ENCODE results near the gene DISP3.

DISP3 gene

DNA sequence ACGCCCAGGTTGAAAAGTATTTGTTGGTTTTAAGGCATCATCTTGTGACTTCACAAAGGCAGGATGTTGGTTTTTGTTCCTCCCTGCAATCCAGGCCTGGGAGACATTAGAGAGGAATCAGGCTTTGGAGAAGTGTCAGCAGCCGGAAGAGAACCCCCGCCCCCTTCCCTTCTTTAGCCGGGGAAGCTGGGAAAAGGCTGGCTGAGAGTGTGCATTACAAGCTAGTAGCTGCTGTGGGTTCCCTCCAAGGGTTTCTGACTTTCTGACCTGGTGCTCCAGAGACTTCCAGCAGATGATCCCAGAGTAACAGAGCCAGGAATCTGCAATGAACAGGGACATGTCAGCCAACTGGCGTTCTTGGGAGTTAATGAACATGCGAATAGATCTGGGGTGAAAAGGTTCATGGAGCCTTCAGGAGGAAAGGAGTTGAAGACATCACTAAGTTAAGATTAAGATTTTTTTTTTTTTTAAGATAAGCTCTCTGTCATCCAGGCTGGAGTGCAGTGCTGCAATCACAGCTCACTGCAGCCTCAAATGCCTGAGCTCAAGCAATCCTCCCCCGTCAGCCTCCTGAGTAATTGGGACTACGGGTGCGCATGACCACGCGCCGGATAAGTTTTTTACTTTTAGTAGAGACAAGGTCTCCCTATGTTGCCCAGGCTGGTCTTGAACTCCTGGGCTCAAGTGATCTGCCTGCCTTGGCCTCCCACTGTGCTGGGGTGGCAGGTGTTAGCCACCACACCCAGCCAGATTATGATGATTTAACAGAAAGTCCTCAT is 7.5 kb downstream of the DISP3 start:
- DNase-seq (ENCODE audit: low read depth in 2 of 3, low spot score in 1 of 3) = no peak

DNA sequence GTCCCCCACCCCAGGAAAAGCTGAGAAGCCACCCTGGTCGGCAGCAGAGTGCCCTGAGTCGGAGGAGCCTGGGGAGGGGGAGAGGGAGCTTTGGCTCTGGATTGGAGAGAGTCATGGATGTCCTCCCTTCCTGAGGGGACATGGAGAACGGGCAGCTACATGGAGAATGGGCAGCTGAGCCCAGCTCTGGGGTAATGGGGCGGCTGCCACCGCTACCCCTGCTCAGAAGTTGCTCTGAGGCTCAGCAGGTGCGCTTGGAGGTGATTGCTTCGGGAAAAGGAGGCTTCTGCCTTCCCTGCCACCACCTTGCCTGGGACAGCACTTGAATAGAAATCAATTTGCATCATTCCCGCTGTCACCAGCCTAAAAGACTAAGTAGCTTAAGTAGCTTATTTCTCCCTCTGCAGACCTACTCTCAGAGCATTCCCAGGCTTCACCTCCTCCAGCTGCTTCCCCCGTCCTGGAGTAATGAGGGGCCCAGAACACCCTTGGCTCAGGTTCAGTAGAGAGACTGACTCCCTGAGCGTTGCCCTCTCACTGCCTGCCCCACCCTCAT is 8.3 kb downstream of the DISP3 start:
- DNase-seq (ENCODE audit: low read depth in 2 of 3, low spot score in 1 of 3) = no peak

DNA sequence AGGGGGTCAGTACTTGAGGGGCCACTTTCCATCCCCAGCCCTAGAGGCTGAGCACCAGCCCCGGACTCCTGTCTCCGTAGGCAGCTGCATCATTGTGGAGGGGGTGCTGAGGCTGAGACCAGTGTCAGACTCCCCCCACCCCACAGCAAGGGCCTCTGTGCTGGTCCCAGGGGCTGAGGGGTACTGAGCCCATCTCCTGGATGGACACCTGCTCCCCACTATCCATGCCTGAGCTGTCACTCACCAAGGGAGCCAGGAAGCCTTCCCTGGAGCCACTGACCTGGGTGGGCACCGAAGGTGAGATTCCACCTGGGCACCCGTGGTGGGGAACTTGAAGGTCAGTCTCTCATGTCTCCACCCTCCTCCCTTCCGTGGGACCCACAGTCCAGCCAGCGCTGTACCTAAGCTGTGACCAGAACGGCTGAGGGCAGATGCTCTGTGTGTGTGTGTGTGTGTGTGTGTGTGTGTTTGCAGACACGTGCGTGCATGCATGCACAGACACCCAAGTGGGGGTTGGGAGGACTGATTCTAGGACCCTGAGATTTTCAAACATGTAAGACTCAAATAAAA is 9.3 kb downstream of the DISP3 start:
- no peak for DNase-seq (ENCODE audit: low read depth in 2 of 3, low spot score in 1 of 3)

DNA sequence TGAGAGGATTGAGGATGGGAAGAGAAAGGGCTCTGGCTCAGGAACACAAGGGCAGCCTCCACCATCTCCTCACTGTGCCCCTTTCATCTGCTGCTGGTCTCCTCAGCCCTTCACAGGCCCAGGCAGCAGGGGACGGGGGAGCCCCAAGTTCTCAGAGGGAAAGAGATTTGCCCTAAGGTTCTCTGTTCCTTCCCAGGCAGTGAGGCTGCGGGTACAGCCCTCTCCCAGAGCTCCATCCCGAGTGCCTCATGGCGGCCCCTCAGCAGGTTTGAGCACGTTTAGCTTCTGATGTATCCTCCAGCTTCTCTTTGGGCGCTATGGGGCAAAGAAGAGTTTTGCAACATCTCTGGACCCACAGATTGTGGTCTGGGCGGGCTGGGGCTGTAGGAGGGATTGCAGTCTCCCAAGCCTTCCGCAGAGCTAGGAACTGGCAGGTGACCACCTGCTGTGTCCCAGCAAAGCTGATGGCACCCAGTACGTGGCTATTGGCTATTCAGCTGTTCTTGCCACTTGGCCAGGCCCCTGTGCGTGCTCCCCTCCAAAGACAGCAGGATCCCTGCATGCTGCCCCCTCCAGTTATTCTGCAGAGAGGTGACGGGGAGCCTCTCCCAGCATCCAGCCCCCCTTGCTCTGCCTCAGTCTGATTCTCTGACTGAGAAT is 10.1 kb downstream of the DISP3 start:
- DNase-seq (ENCODE audit: low read depth in 2 of 3, low spot score in 1 of 3) = no peak

DNA sequence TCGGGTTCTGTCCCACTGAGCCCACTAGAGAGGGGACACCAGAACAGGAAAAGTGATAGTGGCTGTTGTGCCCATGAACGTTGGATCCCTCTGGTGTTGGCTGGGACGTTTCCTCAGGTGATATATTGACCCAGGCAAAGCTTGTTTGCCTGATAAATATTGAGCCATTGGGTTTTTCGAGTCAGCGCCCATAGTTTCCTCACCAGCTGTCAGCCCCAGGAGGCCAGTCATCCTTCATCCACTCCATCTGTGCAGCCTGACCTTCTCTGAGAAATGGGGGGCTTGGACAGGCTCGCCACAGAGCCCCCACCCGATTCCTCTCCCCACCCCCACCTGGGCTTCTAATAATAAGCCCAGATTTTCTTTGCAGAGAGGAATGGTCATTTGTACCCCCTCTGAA is 13.3 kb downstream of the DISP3 start:
- DNase-seq (ENCODE audit: low read depth in 2 of 3, low spot score in 1 of 3) = no peak

DNA sequence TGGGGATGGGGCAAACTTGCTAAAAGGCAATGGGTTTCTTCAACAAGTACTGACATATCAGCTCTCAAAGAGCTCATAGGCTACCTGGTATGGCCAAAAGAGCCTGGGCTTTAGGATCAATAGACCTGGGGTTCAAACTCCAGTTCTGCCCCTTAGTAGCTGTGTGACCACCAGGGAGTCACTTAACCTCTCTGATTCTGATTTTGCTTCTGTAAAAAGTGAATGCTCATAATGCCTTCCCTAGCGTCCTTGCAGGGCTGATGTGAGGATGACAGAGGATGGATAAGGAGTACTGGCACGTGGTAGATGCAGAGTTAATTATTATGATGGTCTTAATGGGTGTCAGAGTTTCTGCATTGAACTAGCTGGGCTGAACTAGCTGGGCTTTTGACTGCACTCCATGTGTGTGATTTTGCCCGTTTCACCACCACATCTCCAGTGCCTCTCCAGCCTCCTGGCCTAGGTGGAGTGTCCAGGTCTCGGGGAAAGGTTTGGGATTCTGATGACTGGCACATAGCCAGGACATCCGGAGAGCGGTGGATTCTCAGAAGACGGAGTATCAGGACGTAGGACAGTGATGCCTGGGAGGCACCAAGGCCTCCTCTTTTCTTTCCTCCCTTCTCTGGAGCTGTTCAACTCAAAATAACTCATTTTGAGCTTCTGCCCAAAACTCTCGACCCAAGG is 15.2 kb downstream of the DISP3 start:
- no peak for DNase-seq (ENCODE audit: low read depth in 2 of 3, low spot score in 1 of 3)

DNA sequence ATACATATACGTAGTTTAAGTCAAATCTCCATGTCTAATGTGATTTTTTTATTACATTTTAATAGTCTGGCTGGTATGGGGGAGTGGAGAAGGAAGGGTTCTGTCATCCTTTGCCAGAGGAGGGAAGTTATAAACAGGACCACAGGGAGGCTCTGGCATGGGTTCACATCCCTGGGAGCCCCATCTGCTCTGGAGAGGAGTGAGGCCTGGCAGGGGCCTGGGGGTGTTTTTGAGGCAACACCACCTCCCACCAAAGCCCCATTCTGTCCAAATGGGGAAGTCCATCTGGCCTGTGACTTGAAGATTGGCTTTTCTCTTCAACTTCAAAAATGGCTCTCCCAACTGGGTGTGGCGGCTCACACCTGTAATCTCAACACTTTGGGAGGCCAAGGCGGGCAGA is 15.8 kb downstream of the DISP3 start:
- no peak for DNase-seq (ENCODE audit: low read depth in 2 of 3, low spot score in 1 of 3)

DNA sequence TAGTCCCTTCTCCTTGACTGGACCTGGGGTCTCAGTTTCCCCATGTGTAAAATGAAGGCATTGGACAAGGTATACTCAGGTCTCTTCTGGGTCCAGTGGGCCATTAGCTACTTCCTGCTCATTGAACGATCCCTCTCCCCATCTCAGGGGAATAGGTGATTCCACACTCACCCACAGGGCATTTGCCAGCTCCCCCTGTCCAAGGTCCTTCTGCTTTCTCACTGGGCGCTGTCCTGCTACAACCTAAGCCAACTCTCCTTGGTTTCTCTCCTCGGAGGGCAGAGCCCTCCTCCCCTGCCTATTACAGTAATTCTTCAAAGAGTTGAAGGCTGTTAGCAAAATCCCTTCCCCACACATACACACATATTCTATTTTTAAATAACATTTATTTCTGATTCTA is 16.6 kb downstream of the DISP3 start:
- DNase-seq (ENCODE audit: low read depth in 2 of 3, low spot score in 1 of 3) = no peak

DNA sequence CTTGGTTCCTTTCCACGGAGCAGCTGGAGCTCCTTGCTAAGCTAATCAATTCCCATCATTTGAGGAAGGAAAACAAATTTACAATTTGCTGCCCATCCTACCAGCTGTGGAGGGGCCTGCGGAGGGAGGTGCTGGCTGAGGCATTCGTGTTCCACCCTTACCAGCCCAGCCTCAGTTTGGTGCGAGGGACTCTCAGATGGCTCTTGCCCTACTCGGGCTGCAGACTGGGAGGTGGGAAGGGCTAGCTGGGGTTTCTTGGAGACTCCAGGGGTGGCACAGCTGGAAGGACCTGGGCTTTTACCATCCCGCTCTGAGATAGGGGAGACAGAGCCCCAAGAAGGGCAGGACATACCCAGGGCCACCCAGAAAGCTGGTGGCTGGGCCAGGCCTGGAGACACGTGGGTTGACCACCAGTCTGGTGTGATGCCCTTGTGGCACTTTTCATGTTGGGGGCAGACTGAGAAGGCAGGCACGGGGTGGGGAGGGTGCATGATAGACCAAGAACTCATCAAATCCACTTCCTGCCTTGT is 17.7 kb downstream of the DISP3 start:
- no peak for DNase-seq (ENCODE audit: low read depth in 2 of 3, low spot score in 1 of 3)

DNA sequence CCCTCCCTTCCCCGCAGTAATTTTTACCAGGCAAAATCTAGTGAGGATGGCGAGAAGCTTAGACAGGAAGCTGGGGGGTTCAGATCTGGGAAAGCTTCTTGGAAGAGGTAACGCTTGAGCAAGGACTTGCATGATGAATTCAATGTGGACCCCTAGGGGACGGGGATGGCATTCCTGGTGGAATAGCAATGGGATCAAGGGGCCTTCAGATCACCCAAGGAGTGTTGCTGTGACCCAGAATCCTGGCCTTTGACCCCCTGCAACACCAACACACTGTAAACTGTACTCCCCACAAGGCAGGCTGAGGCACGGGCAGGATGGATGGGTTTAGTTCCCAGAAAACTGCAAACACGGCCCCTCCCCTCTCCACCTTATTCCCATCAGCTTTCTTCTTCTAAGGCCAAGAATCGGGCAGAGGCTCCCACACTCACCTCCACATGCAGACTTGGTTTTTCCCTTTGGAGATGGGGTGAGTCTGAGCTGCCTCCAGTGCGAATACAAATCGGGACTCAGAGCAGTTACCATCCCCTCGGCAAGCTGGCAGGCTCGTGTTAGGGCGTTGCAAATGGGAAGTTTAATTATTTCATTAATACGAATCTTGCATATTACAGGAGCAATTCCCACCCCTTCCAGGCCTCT is 20.1 kb downstream of the DISP3 start:
- DNase-seq (ENCODE audit: low read depth in 2 of 3, low spot score in 1 of 3) = no peak

DNA sequence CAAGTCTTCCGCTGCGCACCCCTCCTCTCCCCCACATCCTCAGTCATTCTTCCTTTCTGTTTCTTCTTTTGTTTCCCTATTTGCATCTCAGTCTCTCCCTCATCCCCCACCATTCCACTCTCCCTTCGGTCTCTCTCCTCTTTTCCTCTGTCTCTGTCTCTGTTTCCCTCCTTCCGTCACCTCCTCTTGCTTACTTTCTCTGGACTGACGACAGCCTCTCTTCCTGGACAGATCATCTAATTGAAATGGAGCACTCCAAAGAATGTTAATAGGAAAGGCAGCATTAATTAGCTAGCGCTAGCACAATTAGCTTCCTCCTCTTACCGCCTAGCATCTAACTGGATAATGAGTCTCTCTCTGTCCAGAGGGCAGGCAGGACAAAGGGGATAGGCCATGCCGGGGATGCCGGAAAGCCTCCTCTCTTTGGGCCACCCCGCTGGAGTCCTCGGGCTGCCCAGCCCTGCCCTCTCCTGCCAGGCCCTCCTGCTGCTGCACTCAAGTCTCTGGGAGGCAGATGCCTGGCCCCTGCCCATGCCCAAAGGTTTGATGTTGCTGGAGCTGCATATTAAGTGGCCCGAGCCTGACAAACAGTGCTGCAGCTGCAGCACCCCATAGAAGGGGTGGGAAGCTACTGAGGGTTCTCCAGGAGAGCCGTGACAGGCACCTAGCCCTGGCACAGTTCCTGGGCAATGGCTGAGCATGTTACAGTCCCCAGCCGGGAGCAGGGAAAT is 20.8 kb downstream of the DISP3 start:
- DNase-seq (ENCODE audit: low read depth in 2 of 3, low spot score in 1 of 3) = no peak

DNA sequence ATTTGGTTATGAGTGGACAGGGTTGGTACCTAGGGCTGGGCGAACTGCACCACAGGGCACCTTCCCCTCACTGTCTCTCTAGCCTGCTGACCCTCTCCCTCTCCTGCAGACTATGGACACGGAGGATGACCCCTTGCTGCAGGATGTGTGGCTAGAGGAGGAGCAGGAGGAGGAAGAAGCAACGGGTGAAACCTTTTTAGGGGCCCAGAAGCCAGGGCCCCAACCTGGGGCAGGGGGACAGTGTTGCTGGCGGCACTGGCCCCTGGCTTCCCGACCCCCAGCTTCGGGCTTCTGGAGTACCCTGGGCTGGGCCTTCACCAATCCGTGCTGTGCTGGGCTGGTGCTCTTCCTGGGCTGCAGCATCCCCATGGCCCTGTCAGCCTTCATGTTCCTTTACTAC is 21.9 kb downstream of the DISP3 start:
- DNase-seq (ENCODE audit: low read depth in 2 of 3, low spot score in 1 of 3) = no peak

DNA sequence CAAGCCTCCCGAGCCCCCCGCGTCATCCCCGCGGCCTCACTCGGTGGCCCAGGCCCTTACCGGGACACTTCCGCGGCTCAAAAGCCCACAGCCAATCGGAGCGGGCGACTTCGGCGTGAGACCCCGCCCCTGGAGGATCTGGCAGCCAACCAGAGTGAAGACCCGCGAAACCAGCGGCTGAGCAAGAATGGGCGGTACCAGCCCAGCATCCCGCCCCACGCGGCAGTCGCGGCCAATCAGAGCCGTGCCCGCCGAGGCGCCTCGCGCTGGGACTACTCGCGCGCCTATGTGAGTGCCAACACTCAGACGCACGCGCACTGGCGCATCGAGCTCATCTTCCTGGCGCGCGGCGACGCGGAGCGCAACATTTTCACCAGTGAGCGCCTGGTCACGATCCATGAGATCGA is 22.5 kb downstream of the DISP3 start:
- DNase-seq (ENCODE audit: low read depth in 2 of 3, low spot score in 1 of 3) = no peak

DNA sequence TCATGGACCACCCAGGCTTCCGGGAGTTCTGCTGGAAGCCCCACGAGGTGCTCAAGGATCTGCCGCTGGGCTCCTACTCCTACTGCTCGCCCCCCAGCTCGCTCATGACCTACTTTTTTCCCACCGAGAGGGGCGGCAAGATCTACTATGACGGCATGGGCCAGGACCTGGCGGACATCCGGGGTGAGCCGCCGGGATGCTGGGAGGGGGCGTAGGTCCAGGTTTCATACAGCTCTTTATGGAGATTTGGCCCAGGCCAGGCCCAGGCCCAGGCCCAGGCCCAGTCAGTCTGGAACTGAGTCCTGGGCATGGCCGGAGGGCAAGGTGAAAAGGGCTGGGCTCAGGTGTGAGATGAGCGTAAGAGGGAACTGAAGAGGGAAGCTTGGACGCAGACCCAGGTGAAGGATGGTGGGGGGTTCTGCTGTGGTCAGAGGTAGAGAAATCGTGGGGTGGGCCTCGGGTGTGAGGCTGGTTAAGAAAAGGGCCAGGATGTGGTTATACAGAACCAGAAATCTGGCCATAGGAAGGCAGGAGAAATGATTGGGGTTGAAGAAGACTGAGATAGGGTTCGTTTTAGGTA is 23.0 kb downstream of the DISP3 start:
- no peak for DNase-seq (ENCODE audit: low read depth in 2 of 3, low spot score in 1 of 3)

DNA sequence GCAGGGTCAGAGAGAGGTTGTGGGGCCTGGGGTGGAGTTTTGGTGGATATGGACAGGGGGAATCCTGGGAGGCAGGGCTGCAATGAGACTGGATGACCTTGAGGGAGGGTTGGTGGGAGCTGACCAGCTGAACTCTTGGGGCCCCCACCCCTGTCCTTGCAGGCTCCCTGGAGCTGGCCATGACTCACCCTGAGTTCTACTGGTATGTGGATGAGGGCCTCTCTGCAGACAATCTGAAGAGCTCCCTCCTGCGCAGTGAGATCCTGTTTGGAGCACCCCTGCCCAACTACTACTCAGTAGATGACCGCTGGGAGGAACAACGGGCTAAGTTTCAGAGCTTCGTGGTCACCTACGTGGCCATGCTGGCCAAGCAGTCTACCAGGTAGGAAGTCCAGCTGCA is 23.6 kb downstream of the DISP3 start:
- no peak for DNase-seq (ENCODE audit: low read depth in 2 of 3, low spot score in 1 of 3)

DNA sequence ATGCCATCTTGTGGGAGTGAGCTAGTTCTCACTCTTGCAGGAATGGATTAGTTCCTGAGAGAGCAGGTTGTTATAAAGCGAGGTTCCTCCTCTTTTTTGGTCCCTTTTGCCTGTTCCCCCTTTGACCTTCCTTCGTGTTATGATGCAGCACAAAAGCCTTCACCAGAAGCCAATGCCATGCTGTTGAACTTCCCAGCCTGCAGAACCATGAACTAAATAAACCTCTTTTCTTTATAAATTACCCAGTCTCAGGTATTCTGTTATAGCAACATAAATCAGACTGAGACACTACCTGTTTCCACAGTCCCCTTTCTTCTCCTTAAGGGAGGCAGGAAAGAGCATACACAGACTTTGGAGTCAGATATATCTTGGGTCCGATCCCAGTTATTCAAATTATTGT is 25.6 kb downstream of the DISP3 start:
- DNase-seq (ENCODE audit: low read depth in 2 of 3, low spot score in 1 of 3) = no peak

DNA sequence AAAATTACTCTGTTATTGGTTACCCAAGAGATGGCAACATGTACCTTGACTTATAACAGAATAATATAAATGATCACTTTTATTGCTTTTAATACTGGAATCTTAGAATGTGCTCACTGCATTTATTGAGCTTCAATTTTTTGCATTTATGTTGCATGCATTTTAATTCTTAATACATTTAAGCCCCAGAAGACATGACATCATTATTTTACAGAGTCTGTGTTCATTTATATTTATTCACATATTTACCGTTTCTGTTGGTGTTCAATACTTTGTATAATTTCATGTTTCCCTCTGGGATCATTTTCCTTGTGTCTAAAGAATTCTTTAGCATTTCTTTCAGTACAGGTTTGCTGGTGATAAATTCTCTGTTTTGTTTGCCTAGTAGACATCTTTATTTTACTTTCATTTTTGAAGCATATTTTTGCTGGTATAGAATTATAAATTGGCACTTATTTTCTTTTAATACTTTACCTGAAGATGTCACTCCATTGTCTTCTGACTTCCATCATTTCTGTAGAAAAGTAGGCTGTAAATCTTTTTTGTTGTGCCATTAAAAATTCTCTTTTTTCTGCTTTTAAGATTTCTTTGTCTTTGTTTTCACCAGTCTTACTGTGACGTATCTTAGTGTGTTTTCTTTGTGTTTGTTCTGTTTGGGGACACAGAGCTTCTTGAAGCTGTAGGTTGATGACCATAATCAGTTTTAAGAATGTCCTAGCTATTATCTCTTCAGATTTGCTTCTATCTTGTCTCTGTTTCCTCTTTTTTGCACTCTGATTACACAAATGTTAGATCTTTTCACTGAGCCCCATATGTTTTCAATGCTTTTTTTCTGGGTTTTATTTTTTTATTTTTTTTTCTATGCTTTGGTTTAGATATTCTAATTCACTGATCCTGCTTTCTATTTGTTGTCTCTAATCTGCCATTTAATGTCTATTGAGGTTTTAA is 26.9 kb downstream of the DISP3 start:
- no peak for DNase-seq (ENCODE audit: low read depth in 2 of 3, low spot score in 1 of 3)

DNA sequence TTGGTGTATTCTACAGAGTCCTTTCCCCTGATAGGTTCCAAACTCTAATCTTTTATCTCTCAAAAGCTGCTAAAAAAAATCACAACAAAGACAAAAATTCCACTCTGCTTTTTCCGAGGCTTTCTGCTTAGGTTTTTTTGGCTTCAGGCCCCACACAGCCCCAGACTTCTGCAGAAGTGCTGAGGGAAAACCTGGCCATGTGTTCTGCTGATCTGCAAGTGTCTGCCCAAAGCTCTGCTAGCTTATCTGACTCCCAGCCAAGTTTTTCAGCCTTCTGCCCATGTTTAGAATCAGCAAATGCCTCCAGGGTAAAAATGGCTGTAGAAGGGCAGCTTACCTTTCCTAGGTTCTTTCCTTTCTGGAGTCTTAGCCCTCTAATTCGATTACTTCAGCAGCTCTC is 28.4 kb downstream of the DISP3 start:
- DNase-seq (ENCODE audit: low read depth in 2 of 3, low spot score in 1 of 3) = no peak

DNA sequence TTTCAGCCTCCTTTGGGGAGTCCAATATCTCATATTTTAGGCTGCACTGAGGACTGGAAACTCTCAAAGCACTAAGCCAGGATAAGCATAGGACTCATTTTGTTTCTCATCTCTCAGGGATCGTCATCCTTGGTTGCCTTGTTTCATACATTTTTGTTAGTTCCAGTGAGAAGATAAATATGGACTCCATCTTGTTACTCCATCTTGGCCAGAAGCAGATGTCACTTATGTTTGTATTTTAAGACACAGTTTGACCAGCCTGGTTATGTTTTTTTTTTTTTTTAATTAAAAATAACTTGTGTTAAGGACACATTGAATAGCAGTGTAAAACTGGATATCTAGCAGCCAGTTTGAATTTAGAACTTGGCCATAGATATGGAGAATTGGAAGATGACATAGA is 34.7 kb downstream of the DISP3 start:
- DNase-seq (ENCODE audit: low read depth in 2 of 3, low spot score in 1 of 3) = no peak

Data from stimulated activated CD4-positive, alpha-beta T cell treated with anti-CD3 and anti-CD28 coated beads, Interleukin-12 subunit alpha, Interleukin-12 subunit beta, amount 100 ng/mL, for 48 hours (primary cell).